T1000 (cell line): ENCODE results near the gene MIA3.
"Not testable (repeated sequence)": the region's sequence is repeated elsewhere in the genome, so short reads cannot be mapped to it uniquely, and the experiment has no call there.

Experiments used
- DNase-seq: peaks from one replicate; lab custom pipeline; 2025; ENCODE audit warnings: mixed read lengths; lab: John Stamatoyannopoulos, UW

Gene MIA3

GRCh38 chr1:222618001-222618879, at the start of gene MIA3:
TSS of gene MIA3 (plus strand) at chr1:222618097. CDS start at chr1:222618111, 14 bp downstream.
- no peak for DNase-seq

- DNase-seq = no peak
Measured at GRCh38 chr1:222570837-222571236, 47.1 kb upstream of the MIA3 start.

GRCh38 chr1:222579316-222579715, 38.6 kb upstream of the MIA3 start:
- no peak for DNase-seq

GRCh38 chr1:222582099-222582774, 35.7 kb upstream of the MIA3 start:
- DNase-seq = no peak

GRCh38 chr1:222583079-222583478, 34.8 kb upstream of the MIA3 start:
- no peak for DNase-seq

GRCh38 chr1:222586842-222587241, 31.1 kb upstream of the MIA3 start:
- no peak for DNase-seq

- DNase-seq = no peak
Measured at GRCh38 chr1:222588135-222588534, 29.8 kb upstream of the MIA3 start.

GRCh38 chr1:222589462-222590302, 28.2 kb upstream of the MIA3 start, which contains the start of gene TAF1A:
TSS of gene TAF1A (minus strand) at chr1:222589933.
- peak; percentile 56 for DNase-seq

GRCh38 chr1:222592171-222592570, 25.7 kb upstream of the MIA3 start:
- no peak for DNase-seq

- DNase-seq = no peak
Measured at GRCh38 chr1:222594789-222595188, 23.1 kb upstream of the MIA3 start.

GRCh38 chr1:222596696-222597095, 21.2 kb upstream of the MIA3 start:
- DNase-seq = no peak

- no peak for DNase-seq
Measured at GRCh38 chr1:222600281-222600680, 17.6 kb upstream of the MIA3 start.

- no peak for DNase-seq
Measured at GRCh38 chr1:222601257-222601656, 16.6 kb upstream of the MIA3 start.

- no peak for DNase-seq
Measured at GRCh38 chr1:222606757-222607156, 11.1 kb upstream of the MIA3 start.

GRCh38 chr1:222609111-222609510, 8.8 kb upstream of the MIA3 start:
- DNase-seq = not testable (repeated sequence)

GRCh38 chr1:222610728-222611127, 7.2 kb upstream of the MIA3 start:
- no peak for DNase-seq

- no peak for DNase-seq
Measured at GRCh38 chr1:222613627-222614026, 4.3 kb upstream of the MIA3 start.

- no peak for DNase-seq
Measured at GRCh38 chr1:222616525-222616924, 1.4 kb upstream of the MIA3 start.

- DNase-seq = peak; percentile 94
Measured at GRCh38 chr1:222617367-222617951, 438 bp upstream of the MIA3 start.

- no peak for DNase-seq
Measured at GRCh38 chr1:222618880-222619596, 1.1 kb downstream of the MIA3 start.

- no peak for DNase-seq
Measured at GRCh38 chr1:222620566-222620965, 2.7 kb downstream of the MIA3 start.
